ENCODE measurements around the gene RPTOR.
"Not testable (repeated sequence)": the region's sequence is repeated elsewhere in the genome, so short reads cannot be mapped to it uniquely, and the experiment has no call there.

RPTOR gene, protein sequence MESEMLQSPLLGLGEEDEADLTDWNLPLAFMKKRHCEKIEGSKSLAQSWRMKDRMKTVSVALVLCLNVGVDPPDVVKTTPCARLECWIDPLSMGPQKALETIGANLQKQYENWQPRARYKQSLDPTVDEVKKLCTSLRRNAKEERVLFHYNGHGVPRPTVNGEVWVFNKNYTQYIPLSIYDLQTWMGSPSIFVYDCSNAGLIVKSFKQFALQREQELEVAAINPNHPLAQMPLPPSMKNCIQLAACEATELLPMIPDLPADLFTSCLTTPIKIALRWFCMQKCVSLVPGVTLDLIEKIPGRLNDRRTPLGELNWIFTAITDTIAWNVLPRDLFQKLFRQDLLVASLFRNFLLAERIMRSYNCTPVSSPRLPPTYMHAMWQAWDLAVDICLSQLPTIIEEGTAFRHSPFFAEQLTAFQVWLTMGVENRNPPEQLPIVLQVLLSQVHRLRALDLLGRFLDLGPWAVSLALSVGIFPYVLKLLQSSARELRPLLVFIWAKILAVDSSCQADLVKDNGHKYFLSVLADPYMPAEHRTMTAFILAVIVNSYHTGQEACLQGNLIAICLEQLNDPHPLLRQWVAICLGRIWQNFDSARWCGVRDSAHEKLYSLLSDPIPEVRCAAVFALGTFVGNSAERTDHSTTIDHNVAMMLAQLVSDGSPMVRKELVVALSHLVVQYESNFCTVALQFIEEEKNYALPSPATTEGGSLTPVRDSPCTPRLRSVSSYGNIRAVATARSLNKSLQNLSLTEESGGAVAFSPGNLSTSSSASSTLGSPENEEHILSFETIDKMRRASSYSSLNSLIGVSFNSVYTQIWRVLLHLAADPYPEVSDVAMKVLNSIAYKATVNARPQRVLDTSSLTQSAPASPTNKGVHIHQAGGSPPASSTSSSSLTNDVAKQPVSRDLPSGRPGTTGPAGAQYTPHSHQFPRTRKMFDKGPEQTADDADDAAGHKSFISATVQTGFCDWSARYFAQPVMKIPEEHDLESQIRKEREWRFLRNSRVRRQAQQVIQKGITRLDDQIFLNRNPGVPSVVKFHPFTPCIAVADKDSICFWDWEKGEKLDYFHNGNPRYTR (N-terminal part only)

GRCh38 chr17:80544655-80545498, at the start of gene RPTOR:
RPTOR (plus strand) TSS chr17:80544838; CDS start chr17:80545630, 792 bp downstream.
- DNase-seq, result peak; percentile 74 to 86 (median 80)

DNA sequence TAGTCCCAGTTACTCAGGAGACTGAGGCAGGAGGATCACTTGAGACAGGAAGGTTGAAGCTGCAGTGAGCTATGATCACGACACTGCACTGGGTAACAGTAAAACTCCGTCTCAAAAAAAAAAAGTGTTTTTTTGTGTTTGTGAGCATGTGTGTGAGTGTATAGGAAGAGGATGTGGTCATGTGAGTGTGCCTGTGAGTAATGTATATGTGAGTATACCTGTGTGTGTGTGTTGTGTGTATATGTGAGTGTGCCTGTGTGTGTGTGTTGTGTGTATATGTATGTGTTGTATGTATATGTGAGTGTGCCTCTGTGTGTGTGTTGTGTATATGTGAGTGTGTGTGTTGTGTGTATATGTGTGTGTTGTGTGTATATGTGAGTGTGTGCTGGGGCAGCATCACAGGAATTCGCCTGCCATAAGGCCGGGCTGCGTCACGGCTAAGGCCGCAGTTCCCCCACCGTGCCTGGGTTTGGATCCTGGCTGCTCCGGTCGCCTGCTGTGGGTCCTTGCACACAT, 46.9 kb upstream of the RPTOR start:
- DNase-seq, result no peak

GRCh38 chr17:80498242-80498919, 46.3 kb upstream of the RPTOR start:
- DNase-seq, result no peak

DNA sequence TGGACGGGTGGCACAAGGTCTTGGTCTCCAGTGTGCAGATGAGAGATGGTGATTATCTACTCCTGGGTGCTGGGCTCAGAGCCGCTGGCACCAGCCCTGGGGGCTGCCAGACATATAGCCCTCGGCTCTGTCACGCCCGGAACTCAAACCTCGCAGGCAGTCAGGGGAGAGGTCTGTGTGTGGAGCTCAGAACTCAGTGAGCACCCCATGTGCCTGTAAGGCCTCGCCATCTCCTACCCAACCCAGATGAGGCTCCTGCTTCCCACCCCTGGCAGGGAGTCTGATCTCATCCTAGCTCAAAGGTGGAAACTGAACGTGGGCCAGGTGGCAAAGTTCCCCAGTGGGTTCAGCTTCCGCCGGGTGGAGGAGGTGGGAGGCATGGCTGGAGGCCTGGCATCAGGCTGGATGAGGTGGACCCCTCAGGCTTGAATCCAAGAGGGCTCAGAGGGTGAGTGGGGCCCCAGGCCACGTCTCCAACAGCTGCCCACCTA, 45.7 kb upstream of the RPTOR start:
- DNase-seq, result no peak

- no peak for DNase-seq
Measured at GRCh38 chr17:80499560-80499959, 45.1 kb upstream of the RPTOR start.

GRCh38 chr17:80499961-80500665, 44.5 kb upstream of the RPTOR start:
- DNase-seq, result no peak

- DNase-seq, result no peak
Measured at GRCh38 chr17:80501741-80502577, 42.7 kb upstream of the RPTOR start.

- no peak for DNase-seq
Measured at GRCh38 chr17:80502578-80502877, 42.1 kb upstream of the RPTOR start.

- no peak for DNase-seq
Measured at GRCh38 chr17:80503031-80503430, 41.6 kb upstream of the RPTOR start.

DNA sequence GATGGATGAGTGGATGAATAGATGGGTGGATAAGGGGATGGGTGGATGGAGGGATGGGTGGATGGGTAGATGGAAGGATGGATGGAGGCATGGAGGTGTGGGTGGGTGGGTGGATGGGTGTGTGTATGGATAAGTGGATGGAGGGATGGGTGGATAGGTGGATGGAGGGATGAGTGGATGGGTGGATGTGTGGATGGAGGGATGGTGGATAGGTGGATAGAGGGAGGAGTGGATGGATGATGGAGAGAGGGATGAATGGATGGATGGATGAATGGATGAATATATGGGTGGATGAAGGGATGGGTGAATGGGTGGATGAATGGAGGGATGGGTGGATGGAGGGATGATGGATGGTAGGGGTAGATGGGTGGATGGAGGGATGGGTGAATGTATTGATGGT, 40.7 kb upstream of the RPTOR start:
- no peak for DNase-seq

GRCh38 chr17:80504686-80505413, 39.8 kb upstream of the RPTOR start:
- no peak for DNase-seq

DNA sequence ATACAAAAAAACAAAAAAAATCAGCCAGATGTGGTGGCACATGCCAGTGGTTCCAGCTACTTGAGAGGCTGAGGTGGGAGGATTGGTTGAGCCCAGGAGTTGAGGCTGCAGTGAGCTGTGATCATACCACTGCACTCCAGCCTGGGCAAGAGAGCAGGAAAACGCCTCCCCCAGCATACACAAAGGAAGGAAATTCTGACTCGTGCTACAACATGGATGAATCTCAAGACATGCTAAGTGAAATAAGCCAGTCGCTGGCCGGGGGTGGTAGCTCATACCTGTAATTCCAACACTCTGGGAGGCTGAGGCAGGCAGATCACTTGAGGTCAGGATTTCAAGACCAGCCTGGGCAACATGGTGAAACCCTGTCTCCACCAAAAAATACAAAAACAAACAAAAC, 37.5 kb upstream of the RPTOR start:
- not testable (repeated sequence) for DNase-seq

DNA sequence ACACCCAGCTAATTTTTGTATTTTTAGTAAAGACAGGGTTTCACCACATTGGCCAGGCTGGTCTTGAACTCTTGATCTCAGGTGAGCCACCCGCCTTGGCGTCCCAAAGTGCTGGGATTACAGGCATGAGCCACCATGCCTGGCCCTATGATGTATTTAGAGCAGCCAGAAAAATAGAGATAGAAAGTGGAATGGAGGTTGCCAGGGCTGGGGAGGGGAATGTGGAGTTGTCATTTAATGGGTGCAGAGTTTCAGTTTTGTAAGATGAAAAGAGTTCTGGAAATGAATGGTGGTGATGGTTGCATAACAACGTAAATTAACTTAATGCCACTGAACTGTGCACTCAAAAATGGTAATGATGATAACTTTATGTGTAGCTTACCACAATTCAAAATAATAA, 36.7 kb upstream of the RPTOR start:
- no peak for DNase-seq

GRCh38 chr17:80509311-80509710, 35.3 kb upstream of the RPTOR start:
- no peak for DNase-seq

- no peak for DNase-seq
Measured at GRCh38 chr17:80510132-80510531, 34.5 kb upstream of the RPTOR start.

DNA sequence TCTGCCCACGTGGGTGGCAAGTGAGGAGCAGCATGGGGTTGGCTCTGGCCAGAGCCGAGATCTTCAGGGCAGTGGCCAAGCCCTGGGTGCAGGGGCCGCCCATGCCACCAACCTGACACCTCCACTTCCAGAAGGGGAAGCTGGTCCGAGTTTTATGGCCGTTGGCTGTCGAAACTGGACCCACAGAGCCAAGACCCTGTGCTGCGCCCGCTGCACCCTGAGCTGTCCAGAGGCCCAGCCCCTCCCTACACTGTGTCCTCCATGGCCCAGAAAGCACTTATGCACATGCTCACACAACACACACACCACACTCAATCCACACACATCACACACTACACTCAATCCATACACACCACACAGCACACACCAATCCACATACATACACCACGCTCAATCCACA, 33.9 kb upstream of the RPTOR start:
- DNase-seq, result no peak

DNA sequence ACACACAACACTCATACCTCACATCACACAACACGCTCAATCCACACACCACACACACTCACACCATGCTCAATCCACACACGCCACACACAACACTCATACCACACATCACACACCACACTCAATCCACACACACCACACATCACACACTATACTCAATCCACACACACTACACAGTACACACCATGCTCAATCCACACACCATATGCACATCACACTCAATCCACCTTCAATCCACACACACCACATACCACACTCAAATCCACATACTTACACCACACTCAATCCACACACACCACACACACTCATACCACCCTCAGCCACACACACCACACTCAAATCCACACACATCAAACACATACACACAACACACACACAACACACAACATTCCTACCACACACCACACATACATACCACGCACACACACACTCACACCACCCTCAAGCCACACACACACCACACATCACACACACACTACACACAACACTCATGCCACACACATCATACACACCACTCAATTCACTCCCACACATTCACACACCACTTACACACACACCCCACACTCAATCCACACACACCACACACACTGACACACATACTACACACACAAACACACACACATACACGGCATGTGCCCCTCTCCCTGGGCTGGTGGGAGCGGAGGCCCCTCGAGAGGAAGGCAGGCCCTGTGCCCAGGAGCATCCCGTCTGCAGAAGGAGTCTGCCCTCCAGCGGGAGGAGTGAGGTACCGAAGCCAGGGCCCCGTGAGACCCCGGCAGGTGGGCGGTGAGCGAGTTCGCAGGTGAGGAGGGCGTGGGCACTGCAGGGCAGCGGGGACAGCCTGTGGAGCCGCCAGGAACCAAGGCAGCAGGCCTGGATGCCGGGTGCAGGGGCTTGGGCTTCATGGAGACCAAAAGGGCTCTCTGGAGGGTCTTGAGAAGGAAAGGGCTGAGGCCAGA, 33.1 kb upstream of the RPTOR start:
- DNase-seq, result no peak

- no peak for DNase-seq
Measured at GRCh38 chr17:80512233-80512632, 32.4 kb upstream of the RPTOR start.
